Adipose tissue (tissue), 3 donors: ENCODE results near the gene SH3GL1. TPM values are rescaled to one million over a fixed set of nuclear protein-coding genes. Genes with fewer than 3 reads are reported as not detected.
"Not testable (repeated sequence)": the region's sequence is repeated elsewhere in the genome, so short reads cannot be mapped to it uniquely, and the experiment has no call there.

ENCODE experiments used
- H3K27ac ChIP-seq: one replicate; pipeline ENCODE4 v1.5.1; 2013; ENCODE audit warnings: low read depth, low read length
- WGBS, 3 donors: extraction: QIAGEN DNeasy Blood & Tissue Kit; methylation state at CpG; one replicate each; pipeline ENCODE4 v1.1.7; 2013; 5-methylcytosine and 5-hydroxymethylcytosine counted together
- polyA plus RNA-seq, 3 donors: library from polyadenylated mRNA; stranded (reverse); fragments of 200-250 nt; gene quantifications; one replicate each; pipeline ENCODE4 v1.2.3, GENCODE V29; 2013
- donor health status: healthy with polysubstance abuse.
- donor health status: Bipolar disorder and iron deficiency.
- donor health status: healthy.

The SH3GL1 gene
- polyA plus RNA-seq, 3 donors: 33.2 to 87.8 (median 74.0) TPM

GRCh38 chr19:4342314-4342614, 58.1 kb downstream of the SH3GL1 start:
- peak overlapping the region; percentile 30 for H3K27ac ChIP-seq
- 1 to 3% (median 1%) methylated on average over 10 of the region's 10 CpGs for WGBS, 3 donors

GRCh38 chr19:4338441-4339355, 61.6 kb downstream of the SH3GL1 start, which contains the start of gene STAP2:
TSS of gene STAP2 (minus strand) at chr19:4338827. CDS start at chr19:4338753, 74 bp downstream.
- no peak within 1 kb of the TSS for H3K27ac ChIP-seq
- WGBS, 3 donors: 33 to 45% (median 40%) methylated on average over 27 of the region's 27 CpGs

- WGBS, 3 donors: 7 to 11% (median 9%) methylated on average over 14 of the region's 14 CpGs
- H3K27ac ChIP-seq: no peak overlapping the region
Measured at GRCh38 chr19:4337906-4338440, 62.4 kb downstream of the SH3GL1 start.

GRCh38 chr19:4334929-4335570, 65.3 kb downstream of the SH3GL1 start:
- H3K27ac ChIP-seq: no peak overlapping the region
- 96 to 97% (median 97%) methylated on average over 7 of the region's 7 CpGs for WGBS, 3 donors

- WGBS, 3 donors: 94 to 97% (median 97%) methylated on average over 19 of the region's 19 CpGs
- H3K27ac ChIP-seq: no peak overlapping the region
Measured at GRCh38 chr19:4329858-4330257, 70.5 kb downstream of the SH3GL1 start.

GRCh38 chr19:4328991-4329681, 71.2 kb downstream of the SH3GL1 start:
- 36 to 47% (median 44%) methylated on average over 35 of the region's 35 CpGs for WGBS, 3 donors
- not testable (repeated sequence) for H3K27ac ChIP-seq

GRCh38 chr19:4328243-4328990, 71.9 kb downstream of the SH3GL1 start:
- H3K27ac ChIP-seq: no peak overlapping the region
- 2 to 4% (median 3%) methylated on average over 43 to 49 of the region's 49 CpGs for WGBS, 3 donors

- WGBS, 3 donors: 8 to 14% (median 13%) methylated on average over 13 of the region's 13 CpGs
- no peak overlapping the region for H3K27ac ChIP-seq
Measured at GRCh38 chr19:4327877-4328242, 72.5 kb downstream of the SH3GL1 start.

- H3K27ac ChIP-seq: no peak overlapping the region
- 4 to 8% (median 6%) methylated on average over 27 to 30 of the region's 30 CpGs for WGBS, 3 donors
Measured at GRCh38 chr19:4327252-4327876, 73.0 kb downstream of the SH3GL1 start.

- 6 to 31% (median 11%) methylated on average over 31 to 33 of the region's 33 CpGs for WGBS, 3 donors
- no peak overlapping the region for H3K27ac ChIP-seq
Measured at GRCh38 chr19:4326837-4327251, 73.5 kb downstream of the SH3GL1 start.

- WGBS, 3 donors: 51 to 69% (median 60%) methylated on average over 13 of the region's 13 CpGs
- H3K27ac ChIP-seq: no peak overlapping the region
Measured at GRCh38 chr19:4326215-4326836, 74.0 kb downstream of the SH3GL1 start.

GRCh38 chr19:4324228-4324627, 76.1 kb downstream of the SH3GL1 start:
- no peak overlapping the region for H3K27ac ChIP-seq
- WGBS, 3 donors: 81 to 93% (median 84%) methylated on average over 12 of the region's 12 CpGs

- no peak overlapping the region for H3K27ac ChIP-seq
- 87 to 93% (median 92%) methylated on average over 9 of the region's 9 CpGs for WGBS, 3 donors
Measured at GRCh38 chr19:4323692-4324091, 76.7 kb downstream of the SH3GL1 start.

GRCh38 chr19:4322942-4323665, 77.2 kb downstream of the SH3GL1 start:
- 65 to 81% (median 79%) methylated on average over 36 to 37 of the region's 37 CpGs for WGBS, 3 donors

GRCh38 chr19:4320419-4320818, 79.9 kb downstream of the SH3GL1 start:
- WGBS, 3 donors: 85 to 96% (median 96%) methylated on average over 2 of the region's 2 CpGs

More at GRCh38 chr19:4322942-4323665, 77.2 kb downstream of the SH3GL1 start:
- H3K27ac ChIP-seq: no peak overlapping the region

GRCh38 chr19:4319067-4319718, 81.2 kb downstream of the SH3GL1 start:
- WGBS, 3 donors: 93 to 96% (median 93%) methylated on average over 2 of the region's 2 CpGs
- no peak overlapping the region for H3K27ac ChIP-seq

More at GRCh38 chr19:4320419-4320818, 79.9 kb downstream of the SH3GL1 start:
- H3K27ac ChIP-seq: no peak overlapping the region
